Uterus (tissue), 2 donors: ENCODE results near the gene C1R.

Experiments
- POLR2A ChIP-seq, 2 donors: fragments of 450-650 bp; IDR thresholded peaks; one replicate each; pipeline ENCODE4 v1.6.1; 2016; ENCODE audit warnings: antibody characterized with exemption in 2 of 2, mild to moderate bottlenecking in 1 of 2, moderate library complexity in 1 of 2
- TF ChIP-seq, protein P1 (sequence below), 4 experiments: fragments of 200-600 bp in 2 of 4; fragments of 450-650 bp in 2 of 4; sonication (generic) in 2 of 4; IDR thresholded peaks; one replicate each; pipeline ENCODE4 v1.5.1; 2016 to 2019; ENCODE audit warnings: antibody characterized with exemption in 4 of 4, mild to moderate bottlenecking in 2 of 4, moderate library complexity in 1 of 4

DNA sequence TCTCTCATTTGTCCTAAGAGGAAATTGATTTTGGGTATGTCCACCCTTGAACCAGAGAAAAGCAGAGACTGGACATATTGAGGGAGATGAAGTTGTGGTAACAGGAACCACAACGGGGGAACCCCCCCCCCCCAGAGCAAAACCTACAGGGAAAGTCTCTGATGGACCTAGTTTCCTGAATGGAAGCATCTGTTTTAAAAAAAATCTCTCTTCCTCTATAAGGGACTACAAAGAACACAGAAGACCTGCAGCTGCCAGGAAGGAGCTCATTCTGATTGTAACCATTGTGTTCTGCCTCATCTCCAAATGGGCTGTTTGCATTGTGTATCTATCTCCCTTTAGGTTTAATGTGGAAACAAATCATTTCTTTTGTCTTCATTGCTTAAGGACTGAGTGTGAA is 18.3 kb downstream of the C1R start:
- TF ChIP-seq, protein P1, sequence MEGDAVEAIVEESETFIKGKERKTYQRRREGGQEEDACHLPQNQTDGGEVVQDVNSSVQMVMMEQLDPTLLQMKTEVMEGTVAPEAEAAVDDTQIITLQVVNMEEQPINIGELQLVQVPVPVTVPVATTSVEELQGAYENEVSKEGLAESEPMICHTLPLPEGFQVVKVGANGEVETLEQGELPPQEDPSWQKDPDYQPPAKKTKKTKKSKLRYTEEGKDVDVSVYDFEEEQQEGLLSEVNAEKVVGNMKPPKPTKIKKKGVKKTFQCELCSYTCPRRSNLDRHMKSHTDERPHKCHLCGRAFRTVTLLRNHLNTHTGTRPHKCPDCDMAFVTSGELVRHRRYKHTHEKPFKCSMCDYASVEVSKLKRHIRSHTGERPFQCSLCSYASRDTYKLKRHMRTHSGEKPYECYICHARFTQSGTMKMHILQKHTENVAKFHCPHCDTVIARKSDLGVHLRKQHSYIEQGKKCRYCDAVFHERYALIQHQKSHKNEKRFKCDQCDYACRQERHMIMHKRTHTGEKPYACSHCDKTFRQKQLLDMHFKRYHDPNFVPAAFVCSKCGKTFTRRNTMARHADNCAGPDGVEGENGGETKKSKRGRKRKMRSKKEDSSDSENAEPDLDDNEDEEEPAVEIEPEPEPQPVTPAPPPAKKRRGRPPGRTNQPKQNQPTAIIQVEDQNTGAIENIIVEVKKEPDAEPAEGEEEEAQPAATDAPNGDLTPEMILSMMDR (IDR thresholded peaks at IDR 0.05) = no peak
- TF ChIP-seq POLR2A (IDR thresholded peaks at IDR 0.05) = no peak
